ENCODE measurements around the gene SEMA3G. TPM values are rescaled to one million over a fixed set of nuclear protein-coding genes. Genes with fewer than 3 reads are reported as not detected.

The SEMA3G gene
- total RNA-seq, 2 donors from 2014 or later = 13.7 to 19.9 TPM

- ATAC-seq = peak; percentile 4 to 20
- no peak for DNase-seq
Measured at GRCh38 chr3:52433328-52433995, 11.4 kb downstream of the SEMA3G start.

GRCh38 chr3:52432691-52433141 is 12.2 kb downstream of the SEMA3G start:
- DNase-seq (no peak), ATAC-seq (peak; percentile 5 to 23)
- intact Hi-C loops (cut with DNase I) = no loop called here

More at GRCh38 chr3:52433328-52433995, 11.4 kb downstream of the SEMA3G start:
- intact Hi-C loops (cut with DNase I) = no loop called here

GRCh38 chr3:52432225-52432624 is 12.7 kb downstream of the SEMA3G start:
- DNase-seq = no peak
- intact Hi-C loops (cut with DNase I) = no loop called here
- ATAC-seq = no peak

GRCh38 chr3:52431459-52432223 is 13.3 kb downstream of the SEMA3G start:
- DNase-seq = no peak
- intact Hi-C loops (cut with DNase I) = no loop called here
- ATAC-seq = peak in 1 of 2 donors; percentile 13

- ATAC-seq (no peak), DNase-seq (no peak)
Measured at GRCh38 chr3:52430416-52430810, 14.5 kb downstream of the SEMA3G start.

GRCh38 chr3:52429779-52430415 is 15.0 kb downstream of the SEMA3G start:
- peak in 1 of 2 donors; percentile 13 for ATAC-seq

More at GRCh38 chr3:52430416-52430810, 14.5 kb downstream of the SEMA3G start:
- intact Hi-C loops (cut with DNase I) = no loop called here

GRCh38 chr3:52429031-52429430 is 15.9 kb downstream of the SEMA3G start:
- no peak for DNase-seq
- ATAC-seq = no peak
- intact Hi-C loops (cut with DNase I) = no loop called here

More at GRCh38 chr3:52429779-52430415, 15.0 kb downstream of the SEMA3G start:
- no peak for DNase-seq
- intact Hi-C loops (cut with DNase I) = no loop called here

- DNase-seq = peak; percentile 64
- peak; percentile 72 to 79 for ATAC-seq
- intact Hi-C loops (cut with DNase I) = loop anchor here in 1 of 2 donors (1.0 kb wide), 1 partner anchor 19 kb away; no protein-coding TSS in a partner anchor
Measured at GRCh38 chr3:52428151-52429005, 16.5 kb downstream of the SEMA3G start.

GRCh38 chr3:52423173-52423572 is 21.7 kb downstream of the SEMA3G start:
- ATAC-seq (peak; percentile 36 to 80), DNase-seq (no peak)
- intact Hi-C loops (cut with DNase I) = no loop called here

GRCh38 chr3:52422669-52423068 is 22.2 kb downstream of the SEMA3G start:
- ATAC-seq (no peak), DNase-seq (no peak)
- intact Hi-C loops (cut with DNase I) = no loop called here

GRCh38 chr3:52420388-52420787 is 24.5 kb downstream of the SEMA3G start:
- DNase-seq (no peak), ATAC-seq (peak in 1 of 2 donors; percentile 31)
- intact Hi-C loops (cut with DNase I) = no loop called here

GRCh38 chr3:52415800-52416199 is 29.1 kb downstream of the SEMA3G start:
- intact Hi-C loops (cut with DNase I) = no loop called here
- no peak for ATAC-seq

GRCh38 chr3:52408466-52408865 is 36.4 kb downstream of the SEMA3G start:
- DNase-seq (no peak), ATAC-seq (no peak)
- intact Hi-C loops (cut with DNase I) = no loop called here

More at GRCh38 chr3:52415800-52416199, 29.1 kb downstream of the SEMA3G start:
- DNase-seq = no peak

- no peak for DNase-seq
- intact Hi-C loops (cut with DNase I) = no loop called here
- no peak for ATAC-seq
Measured at GRCh38 chr3:52407779-52408178, 37.1 kb downstream of the SEMA3G start.

GRCh38 chr3:52406791-52407510 is 38.0 kb downstream of the SEMA3G start:
- intact Hi-C loops (cut with DNase I) = no loop called here
- no peak for ATAC-seq
- no peak for DNase-seq

- no peak for ATAC-seq
- intact Hi-C loops (cut with DNase I) = no loop called here
- no peak for DNase-seq
Measured at GRCh38 chr3:52406231-52406661, 38.7 kb downstream of the SEMA3G start.

GRCh38 chr3:52405601-52406110 is 39.2 kb downstream of the SEMA3G start:
- DNase-seq = no peak
- intact Hi-C loops (cut with DNase I) = no loop called here

GRCh38 chr3:52405066-52405465 is 39.8 kb downstream of the SEMA3G start:
- DNase-seq = peak; percentile 15
- ATAC-seq = no peak
- intact Hi-C loops (cut with DNase I) = no loop called here

More at GRCh38 chr3:52405601-52406110, 39.2 kb downstream of the SEMA3G start:
- no peak for ATAC-seq

Measured in left cardiac atrium (tissue), 4 donors.